ENCODE measurements around the gene ITGAL. TPM values are rescaled to one million over a fixed set of nuclear protein-coding genes. Genes with fewer than 3 reads are reported as not detected.

ITGAL gene
- total RNA-seq, 1 experiment from 2014 or later: 0.57 TPM

DNA sequence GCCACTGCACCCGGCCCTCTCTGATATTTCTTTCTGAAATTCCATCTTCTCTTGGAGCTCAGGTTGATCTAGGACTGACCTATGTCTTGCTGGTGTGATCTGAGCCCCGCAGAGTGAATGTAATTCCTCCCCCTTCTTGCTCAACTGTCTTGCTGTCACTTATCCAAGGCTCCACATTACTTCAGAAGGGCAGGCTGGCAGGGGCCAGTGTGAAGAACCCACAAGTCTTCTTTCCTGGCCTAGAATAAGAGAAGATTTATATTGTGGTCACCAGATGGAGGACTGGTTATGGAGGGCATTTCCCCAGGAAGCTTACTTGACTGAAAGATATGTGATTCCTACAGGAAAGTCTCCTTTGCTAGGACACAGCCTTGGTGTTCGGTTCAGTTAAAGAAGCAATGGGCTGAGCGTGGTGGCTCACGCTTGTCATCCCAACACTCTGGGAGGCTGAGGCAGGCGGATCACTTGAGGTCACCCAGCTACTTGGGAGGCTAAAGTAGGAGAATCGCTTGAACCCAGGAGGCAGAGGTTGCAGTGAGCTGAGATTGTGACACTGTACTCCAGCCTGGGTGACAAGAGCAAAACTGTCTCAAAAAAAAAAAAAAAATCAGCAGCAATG is 13.4 kb downstream of the ITGAL start:
- ChIA-PET POLR2A (no interaction called here), CTCF (no interaction called here)
- intact Hi-C loops (cut with micrococcal nuclease; ENCODE audit: unreplicated experiment): no loop called here
- Histone ChIP-seq H3K4me3 (ENCODE audit: low read depth, low read length) (no peak overlapping the region), H3K9me3 (no peaks in the 10 kb centered on the region), H3K4me1 (no peaks in the 10 kb centered on the region), H3K27me3 (replicated peaks; ENCODE audit: control insufficient read depth, insufficient read depth, low read length) (no peaks in the 10 kb centered on the region), H3K36me3 (ENCODE audit: control insufficient read depth, insufficient read depth, low read length) (no peaks in the 10 kb centered on the region)
- H3K9me3 Mint-ChIP-seq (ENCODE audit: unreplicated experiment): no peaks in the 10 kb centered on the region
- no peak overlapping the region for H3K27ac Mint-ChIP-seq (ENCODE audit: unreplicated experiment)
- no peaks in the 10 kb centered on the region for H3K4me1 Mint-ChIP-seq (ENCODE audit: low read depth, unreplicated experiment)
- H3K27me3 Mint-ChIP-seq (ENCODE audit: insufficient read depth, unreplicated experiment): no peaks in the 10 kb centered on the region
- no peak for DNase-seq
- H3K36me3 Mint-ChIP-seq (ENCODE audit: insufficient read depth, unreplicated experiment): no peaks in the 10 kb centered on the region
- no TSS peak for BruUV-seq (replicated peaks)
- H3K4me3 Mint-ChIP-seq (ENCODE audit: unreplicated experiment): no peak overlapping the region
- TF ChIP-seq CTCF (IDR thresholded peaks at IDR 0.05; ENCODE audit: insufficient read depth in 1 of 2, low read depth in 1 of 2, low read length in 1 of 2, severe bottlenecking in 1 of 2, unreplicated experiment in 1 of 2): no peak

- Mint-ChIP-seq H3K27ac (ENCODE audit: unreplicated experiment) (no peak overlapping the region), H3K36me3 (ENCODE audit: insufficient read depth, unreplicated experiment) (no peaks in the 10 kb centered on the region), H3K27me3 (ENCODE audit: insufficient read depth, unreplicated experiment) (no peaks in the 10 kb centered on the region), H3K4me3 (ENCODE audit: unreplicated experiment) (no peak overlapping the region), H3K9me3 (ENCODE audit: unreplicated experiment) (no peaks in the 10 kb centered on the region), H3K4me1 (ENCODE audit: low read depth, unreplicated experiment) (no peaks in the 10 kb centered on the region)
- no peaks in the 10 kb centered on the region for H3K27me3 ChIP-seq (replicated peaks; ENCODE audit: control insufficient read depth, insufficient read depth, low read length)
- no peaks in the 10 kb centered on the region for H3K36me3 ChIP-seq (ENCODE audit: control insufficient read depth, insufficient read depth, low read length)
- no peak overlapping the region for H3K4me3 ChIP-seq (ENCODE audit: low read depth, low read length)
- intact Hi-C loops (cut with micrococcal nuclease; ENCODE audit: unreplicated experiment): no loop called here
- TF ChIP-seq CTCF (IDR thresholded peaks at IDR 0.05; ENCODE audit: insufficient read depth in 1 of 2, low read depth in 1 of 2, low read length in 1 of 2, severe bottlenecking in 1 of 2, unreplicated experiment in 1 of 2): no peak
- no TSS peak for BruUV-seq (replicated peaks)
- ChIA-PET CTCF (interaction anchor here (0.6 to 1.1 kb wide), 2 partner anchors 47 to 342 kb away, joined by 4 to 6 read pairs; no protein-coding TSS in a partner anchor), POLR2A (no interaction called here)
- no peaks in the 10 kb centered on the region for H3K9me3 ChIP-seq
- no peaks in the 10 kb centered on the region for H3K4me1 ChIP-seq
- DNase-seq: peak in 1 of 2 experiments; percentile 7
Observed at GRCh38 chr16:30488764-30489605, 16.4 kb downstream of the ITGAL start.

DNA sequence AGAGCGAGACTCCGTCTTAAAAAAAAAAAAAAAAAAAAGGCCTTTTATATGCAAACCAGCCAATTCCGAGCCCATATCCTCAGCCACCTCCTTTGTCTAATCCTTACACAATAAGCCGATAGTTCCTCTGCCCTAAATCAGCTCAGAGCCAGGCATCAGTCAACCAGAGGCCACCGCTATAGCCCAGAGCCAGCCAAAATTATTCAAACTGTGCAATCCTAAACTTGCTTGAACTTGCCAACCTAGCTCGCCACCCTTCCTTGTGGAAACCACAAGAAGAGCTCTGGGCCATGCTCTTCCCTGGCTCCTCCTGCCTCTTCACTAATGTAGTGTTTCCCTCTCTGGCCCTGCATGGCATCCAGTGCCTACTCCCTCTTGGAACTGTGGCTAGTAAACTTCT is 17.7 kb downstream of the ITGAL start:
- BruUV-seq (replicated peaks): no TSS peak
- no peak overlapping the region for H3K27ac Mint-ChIP-seq (ENCODE audit: unreplicated experiment)
- POLR2A ChIA-PET: no interaction called here
- no peaks in the 10 kb centered on the region for H3K36me3 Mint-ChIP-seq (ENCODE audit: insufficient read depth, unreplicated experiment)
- no peaks in the 10 kb centered on the region for H3K27me3 Mint-ChIP-seq (ENCODE audit: insufficient read depth, unreplicated experiment)
- Histone ChIP-seq H3K27me3 (replicated peaks; ENCODE audit: control insufficient read depth, insufficient read depth, low read length) (no peaks in the 10 kb centered on the region), H3K4me1 (no peaks in the 10 kb centered on the region), H3K36me3 (ENCODE audit: control insufficient read depth, insufficient read depth, low read length) (no peaks in the 10 kb centered on the region), H3K4me3 (ENCODE audit: low read depth, low read length) (no peak overlapping the region), H3K9me3 (no peaks in the 10 kb centered on the region)
- intact Hi-C loops (cut with micrococcal nuclease; ENCODE audit: unreplicated experiment): no loop called here
- no peak for TF ChIP-seq CTCF (IDR thresholded peaks at IDR 0.05; ENCODE audit: insufficient read depth in 1 of 2, low read depth in 1 of 2, low read length in 1 of 2, severe bottlenecking in 1 of 2, unreplicated experiment in 1 of 2)
- DNase-seq: no peak
- no peak overlapping the region for H3K4me3 Mint-ChIP-seq (ENCODE audit: unreplicated experiment)
- CTCF ChIA-PET: no interaction called here
- no peaks in the 10 kb centered on the region for H3K9me3 Mint-ChIP-seq (ENCODE audit: unreplicated experiment)
- no peaks in the 10 kb centered on the region for H3K4me1 Mint-ChIP-seq (ENCODE audit: low read depth, unreplicated experiment)
